HG03442 (cell line): ENCODE results near the gene BLOC1S1.

Experiments used
- ATAC-seq: cut with Tn5 transposase; IDR thresholded peaks from one replicate; pipeline ENCODE4 v1.9.1; 2021; ENCODE audit warnings: mild to moderate bottlenecking, moderate library complexity; ENCODE audit not compliant: unreplicated experiment

BLOC1S1 gene

DNA sequence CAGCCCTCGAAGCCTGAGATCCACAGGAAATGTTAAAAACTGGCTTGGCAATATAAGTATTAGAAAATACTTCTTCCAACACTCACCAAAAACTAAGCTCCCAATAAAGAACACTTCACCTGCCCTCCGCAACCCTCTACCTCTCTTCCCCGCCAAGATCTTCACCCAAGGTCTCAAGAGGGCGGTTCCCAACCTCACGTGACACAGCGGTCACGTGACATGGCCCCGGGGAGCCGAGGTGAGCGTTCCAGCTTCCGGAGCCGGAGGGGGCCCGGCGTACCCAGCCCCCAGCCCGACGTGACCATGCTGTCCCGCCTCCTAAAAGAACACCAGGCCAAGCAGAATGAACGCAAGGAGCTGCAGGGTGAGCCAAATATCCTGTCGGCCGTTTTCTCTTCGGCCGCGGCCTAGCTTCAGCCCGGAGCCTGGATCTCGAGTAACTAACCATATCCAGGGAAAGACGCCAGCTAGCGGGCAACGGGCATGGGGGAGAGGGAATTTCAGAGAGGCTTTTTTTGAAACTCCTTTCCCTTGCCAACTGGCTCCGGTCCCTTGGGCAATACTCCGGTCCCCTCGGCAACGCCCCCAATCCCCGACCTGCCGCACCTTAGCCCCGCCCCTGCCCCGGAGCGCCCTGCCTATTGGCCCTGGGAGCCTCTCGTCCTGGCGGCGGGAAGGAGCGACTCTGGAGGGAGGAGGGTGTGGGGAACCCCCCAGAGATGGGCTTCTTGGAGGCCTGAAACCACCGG is at the start of gene BLOC1S1:
Gene BLOC1S1 (plus strand): TSS at position 214 of the 749 bp plus-strand sequence. CDS start 6 bp downstream, at position 220.
- peak; percentile 88 for ATAC-seq

DNA sequence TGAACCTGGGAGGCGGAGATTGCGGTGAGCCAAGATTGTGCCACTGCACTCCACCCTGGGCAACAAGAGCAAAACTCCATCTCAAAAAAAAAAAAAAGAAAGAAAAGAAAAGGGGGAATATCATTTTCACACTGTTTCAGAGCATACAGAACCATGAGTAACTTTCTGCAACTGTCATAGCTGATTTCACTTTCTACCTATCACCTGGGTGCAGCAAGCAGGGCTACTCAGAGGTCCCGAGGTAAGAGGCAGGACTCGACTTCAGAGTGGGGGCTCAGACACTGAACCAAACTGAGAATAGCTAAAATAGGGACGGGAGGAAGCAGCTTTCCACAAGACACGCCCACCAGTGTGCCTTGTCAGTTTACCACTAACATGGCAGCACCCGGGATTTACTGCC is 49.3 kb upstream of the BLOC1S1 start:
- ATAC-seq, result no peak

DNA sequence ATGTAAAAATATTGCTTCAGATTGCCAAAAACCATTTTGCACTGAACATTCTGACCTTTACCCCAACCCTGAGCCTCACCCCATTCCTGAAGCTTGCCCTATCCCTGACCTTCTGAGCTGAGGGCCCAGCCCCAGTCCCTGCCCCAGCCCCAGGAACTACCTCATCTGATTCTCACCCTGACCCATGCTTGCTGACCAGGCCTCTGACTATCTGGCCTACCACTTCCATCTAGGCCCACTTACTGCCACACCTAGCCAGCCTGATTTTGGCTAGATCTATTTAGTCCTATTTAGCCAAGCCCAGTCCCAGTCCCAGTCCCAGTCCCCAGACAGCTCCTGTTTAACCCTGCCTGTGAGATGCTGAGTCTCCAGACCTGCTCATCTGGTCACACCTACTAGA is 45.6 kb upstream of the BLOC1S1 start:
- ATAC-seq, result no peak

DNA sequence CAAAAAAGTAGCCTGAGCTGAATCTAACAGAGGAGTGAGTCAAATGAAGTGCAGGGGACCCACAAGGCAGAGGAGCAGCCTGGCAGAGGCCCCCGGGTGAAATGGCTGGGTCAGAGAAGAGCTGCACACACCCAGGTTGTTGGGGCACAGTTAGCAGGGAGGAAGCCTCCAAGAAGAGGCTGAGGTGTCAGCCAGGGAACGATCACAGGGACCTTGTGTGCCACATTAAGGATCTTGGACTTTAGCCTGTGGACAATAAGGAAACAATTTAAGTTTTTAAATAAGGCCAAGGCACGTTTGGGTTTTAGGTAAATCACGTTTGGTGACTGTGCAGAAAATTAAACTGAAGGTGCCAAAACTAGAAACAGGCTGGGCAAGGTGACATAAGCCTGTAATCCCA is 44.1 kb upstream of the BLOC1S1 start:
- no peak for ATAC-seq

DNA sequence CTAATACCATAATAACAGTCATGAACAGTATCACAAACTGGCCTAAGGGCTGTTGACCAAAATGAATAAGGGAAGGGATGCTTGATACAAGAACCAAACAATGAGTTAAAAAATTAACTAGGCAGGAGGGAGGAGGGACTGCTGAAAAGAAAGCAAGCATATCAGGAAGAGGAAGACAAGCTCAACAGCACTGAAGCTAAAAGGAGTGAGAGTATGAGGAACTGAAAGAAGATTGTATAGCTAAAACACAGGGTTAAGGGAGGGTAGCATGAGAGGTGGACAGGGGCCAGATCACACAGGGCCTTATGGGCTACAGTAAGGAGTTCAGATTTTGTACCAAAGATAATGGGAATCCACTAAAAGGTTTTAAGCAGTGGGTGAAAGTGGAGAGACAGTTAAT is 42.2 kb upstream of the BLOC1S1 start:
- ATAC-seq, result peak; percentile 95

DNA sequence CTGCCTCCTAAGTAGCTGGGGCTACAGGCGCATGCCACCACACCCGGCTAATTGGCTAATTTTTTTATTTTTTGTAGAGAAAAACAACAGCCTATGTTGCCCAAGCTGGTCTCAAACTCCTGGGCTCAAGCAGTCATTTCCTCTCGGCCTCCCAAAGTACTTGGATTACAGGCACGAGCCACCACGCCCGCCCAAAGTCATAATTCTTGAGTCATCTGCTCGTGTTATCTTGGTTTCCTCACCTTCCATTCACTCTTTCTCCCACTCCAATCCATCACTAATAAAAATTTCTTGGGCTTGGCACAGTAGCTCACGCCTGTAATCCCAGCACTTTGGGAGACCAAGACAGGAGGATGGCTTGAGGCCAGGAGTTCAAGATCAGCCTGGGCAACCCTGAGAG is 40.2 kb upstream of the BLOC1S1 start:
- no peak for ATAC-seq

DNA sequence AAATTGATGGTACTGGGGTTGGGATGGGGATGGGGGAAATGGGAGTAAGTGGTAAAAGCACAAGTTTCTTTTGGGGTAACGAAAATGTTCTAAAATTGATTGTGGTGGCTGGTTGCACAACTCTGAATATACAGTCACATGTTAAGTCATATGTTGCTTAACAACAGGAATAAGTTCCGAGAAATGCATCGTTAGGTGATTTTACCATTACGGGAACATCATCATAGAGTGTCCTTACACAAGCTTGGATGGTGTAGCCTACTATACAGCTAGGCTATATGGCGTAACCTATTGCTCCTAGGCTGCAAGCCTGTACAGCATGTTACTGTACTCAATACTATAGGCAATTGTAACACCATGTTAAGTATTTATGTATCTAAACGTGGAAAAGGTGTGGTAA is 39.1 kb upstream of the BLOC1S1 start:
- ATAC-seq, result no peak

DNA sequence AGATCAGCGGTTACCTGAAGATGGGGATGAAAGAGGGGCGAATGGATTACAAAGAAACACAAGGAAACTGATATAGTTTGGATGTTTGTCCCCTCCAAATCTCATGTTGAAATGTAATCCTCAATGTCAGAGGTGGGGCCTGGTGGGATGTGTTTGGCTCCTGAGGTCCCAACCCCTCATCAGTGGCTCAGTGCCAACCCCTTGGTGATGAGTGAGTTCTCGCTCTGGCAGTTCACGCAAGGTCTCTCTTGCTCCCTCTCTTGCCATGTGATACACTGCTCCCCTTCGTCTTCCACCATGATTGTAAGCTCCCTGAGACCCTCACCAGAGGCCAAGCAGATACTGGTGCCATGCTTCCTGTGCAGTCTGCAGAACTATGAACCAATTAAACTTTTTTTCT is 36.2 kb upstream of the BLOC1S1 start:
- no peak for ATAC-seq

DNA sequence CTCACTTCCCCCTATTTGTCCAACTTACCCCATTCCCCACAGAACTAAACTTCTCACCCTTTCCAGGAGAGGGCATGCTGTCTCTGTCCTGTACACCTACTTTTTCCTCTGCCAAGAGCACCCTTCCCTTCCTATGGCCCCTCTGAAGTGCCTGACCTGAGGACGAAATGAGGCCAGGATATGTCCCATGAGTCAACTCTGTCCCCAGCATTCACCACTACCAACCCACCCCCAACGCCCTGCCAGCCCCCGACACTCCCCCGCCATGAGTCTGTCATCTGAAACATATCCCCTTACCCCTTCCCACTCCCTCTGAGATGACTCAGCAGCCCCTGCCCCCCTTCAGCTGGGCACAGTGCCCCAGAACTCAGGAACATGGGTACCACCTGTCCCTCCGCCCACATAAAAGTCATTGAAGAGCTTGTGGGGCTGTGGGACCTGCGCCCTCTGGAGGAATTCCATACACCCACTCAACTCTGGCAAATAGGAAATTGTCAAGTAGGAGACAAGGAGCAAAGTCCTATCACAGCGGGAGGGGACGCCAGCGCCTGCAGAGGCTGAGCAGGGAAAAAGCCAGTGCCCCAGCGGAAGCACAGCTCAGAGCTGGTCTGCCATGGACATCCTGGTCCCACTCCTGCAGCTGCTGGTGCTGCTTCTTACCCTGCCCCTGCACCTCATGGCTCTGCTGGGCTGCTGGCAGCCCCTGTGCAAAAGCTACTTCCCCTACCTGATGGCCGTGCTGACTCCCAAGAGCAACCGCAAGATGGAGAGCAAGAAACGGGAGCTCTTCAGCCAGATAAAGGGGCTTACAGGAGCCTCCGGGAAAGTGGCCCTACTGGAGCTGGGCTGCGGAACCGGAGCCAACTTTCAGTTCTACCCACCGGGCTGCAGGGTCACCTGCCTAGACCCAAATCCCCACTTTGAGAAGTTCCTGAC is 34.4 kb upstream of the BLOC1S1 start:
- no peak for ATAC-seq

DNA sequence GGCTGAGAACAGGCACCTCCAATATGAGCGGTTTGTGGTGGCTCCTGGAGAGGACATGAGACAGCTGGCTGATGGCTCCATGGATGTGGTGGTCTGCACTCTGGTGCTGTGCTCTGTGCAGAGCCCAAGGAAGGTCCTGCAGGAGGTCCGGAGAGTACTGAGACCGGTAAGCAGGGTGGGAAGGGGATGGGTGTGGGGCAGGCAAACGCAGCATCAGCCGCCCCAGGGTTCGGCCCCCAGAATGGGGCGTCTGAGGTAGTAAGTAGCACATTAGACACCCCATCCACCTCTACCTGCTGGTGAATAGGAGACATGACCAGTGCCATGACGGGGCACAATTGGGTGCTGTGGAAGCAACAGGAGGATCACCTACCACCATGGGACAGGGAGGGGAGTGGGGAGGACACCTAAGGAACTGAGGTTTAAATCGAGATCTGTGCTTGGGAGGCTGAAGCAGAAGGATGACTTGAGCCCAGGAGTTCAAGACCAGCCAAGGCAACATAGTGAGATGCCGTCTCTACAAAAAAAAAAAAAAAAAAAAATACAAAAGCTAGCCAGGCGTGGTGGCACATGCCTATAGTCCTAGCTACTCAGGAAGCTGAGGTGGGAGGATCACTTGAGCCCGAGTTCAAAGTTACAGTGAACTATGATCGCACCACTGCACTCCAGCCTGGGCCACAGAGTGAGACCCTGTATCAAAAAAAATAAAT is 33.6 kb upstream of the BLOC1S1 start:
- ATAC-seq, result no peak

DNA sequence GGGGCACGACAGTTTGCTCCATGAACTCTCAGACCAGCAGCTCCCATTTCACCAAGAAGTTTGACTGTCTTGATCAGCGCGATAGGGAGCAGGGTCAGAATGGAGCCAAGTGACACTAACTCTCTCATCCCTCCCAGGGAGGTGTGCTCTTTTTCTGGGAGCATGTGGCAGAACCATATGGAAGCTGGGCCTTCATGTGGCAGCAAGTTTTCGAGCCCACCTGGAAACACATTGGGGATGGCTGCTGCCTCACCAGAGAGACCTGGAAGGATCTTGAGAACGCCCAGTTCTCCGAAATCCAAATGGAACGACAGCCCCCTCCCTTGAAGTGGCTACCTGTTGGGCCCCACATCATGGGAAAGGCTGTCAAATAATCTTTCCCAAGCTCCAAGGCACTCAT is 32.2 kb upstream of the BLOC1S1 start:
- ATAC-seq, result no peak

DNA sequence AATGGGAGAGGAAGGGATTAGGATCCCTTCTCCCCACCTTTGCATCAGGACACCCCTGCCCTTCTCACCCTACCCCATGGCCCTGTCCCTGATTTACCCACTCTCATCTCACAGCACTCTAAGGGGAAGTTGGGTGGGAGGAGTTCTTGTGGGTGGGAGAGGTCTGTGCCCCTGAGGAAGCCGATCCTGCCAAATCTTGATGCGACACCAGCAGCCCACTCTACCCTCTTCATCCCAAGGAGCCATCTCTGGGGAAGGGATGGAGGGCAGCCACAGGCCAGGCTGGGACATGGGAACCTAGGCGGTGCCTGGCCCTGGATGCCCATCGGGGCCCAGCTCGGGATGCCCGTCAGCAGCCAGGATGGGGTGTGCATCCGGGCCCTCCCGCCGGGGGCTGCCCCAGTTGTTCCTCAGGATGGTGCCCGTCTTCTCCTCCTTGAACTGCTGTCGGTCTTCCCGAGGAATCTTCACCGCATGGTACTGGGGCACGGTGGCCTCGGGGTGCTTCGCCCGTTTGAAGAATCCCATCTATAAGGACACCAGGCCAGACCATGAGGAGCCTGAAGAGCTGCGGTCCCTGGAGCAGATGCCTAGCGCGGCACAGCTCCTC is 31.0 kb upstream of the BLOC1S1 start:
- ATAC-seq, result no peak

DNA sequence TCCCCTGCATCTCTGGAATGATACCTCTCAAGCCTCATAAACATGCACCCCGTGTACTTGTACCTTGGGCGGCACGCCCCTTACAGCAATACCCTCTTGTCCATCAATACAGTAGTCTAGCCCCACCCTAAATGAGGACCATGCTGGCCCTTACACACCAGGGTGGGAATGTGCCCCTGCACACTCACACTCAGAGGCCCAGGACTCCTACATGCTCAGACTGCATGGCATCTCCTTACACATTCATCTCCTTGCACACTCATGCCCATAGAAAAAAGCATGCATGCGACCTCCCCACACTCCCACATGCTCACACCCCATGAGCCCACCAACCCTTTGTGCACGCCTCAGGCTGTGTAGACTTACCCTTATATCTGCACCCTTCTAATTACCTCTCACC is 30.2 kb upstream of the BLOC1S1 start:
- no peak for ATAC-seq

DNA sequence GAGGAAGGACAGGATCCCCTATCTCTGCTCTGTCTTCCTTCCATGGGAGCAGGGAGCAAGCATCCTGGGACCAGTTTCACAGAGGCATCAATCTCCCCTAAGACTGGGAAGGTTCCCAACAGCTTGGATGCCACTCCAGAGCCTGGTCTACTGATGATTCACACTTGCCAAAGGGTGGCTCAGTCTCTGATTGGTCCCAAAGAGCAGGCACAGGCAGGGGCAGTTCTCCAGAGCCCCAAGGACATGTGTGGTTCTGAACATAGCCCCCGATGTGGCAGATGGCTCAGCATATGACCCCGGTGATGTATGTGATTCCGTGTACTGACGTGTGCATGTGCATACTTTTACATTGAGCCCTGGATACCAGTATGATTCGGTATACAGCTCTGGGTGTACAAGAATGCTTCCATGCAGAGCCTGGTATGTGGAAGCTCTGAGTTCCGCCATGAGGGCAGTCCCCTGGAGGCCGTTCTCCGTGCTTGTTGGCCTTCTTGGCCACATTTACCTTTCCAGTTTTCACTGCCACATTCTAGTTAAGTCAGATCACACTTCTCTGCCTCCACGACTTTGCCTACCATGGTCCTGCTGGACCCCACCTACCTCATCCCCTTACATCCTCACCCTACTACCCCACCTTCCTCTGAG is 29.4 kb upstream of the BLOC1S1 start:
- no peak for ATAC-seq

DNA sequence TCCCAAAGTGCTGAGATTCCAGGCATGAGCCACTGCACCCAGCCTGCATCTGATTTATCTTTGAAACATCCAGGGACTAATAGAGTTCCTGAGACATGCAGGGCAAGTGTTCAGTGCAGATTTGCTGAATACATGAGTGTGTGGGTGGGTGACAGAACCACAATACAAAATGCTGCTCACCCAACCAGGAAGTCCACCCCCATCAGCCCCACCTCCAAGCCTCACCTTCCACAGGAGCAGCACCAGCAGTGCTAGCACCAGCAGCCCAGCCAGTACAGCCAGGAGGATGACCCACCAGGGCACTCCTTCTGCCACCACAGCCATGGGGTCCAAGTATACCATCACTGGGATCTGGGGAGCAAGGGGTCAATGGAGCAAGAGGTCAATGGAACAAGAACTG is 28.1 kb upstream of the BLOC1S1 start:
- peak; percentile 91 for ATAC-seq

DNA sequence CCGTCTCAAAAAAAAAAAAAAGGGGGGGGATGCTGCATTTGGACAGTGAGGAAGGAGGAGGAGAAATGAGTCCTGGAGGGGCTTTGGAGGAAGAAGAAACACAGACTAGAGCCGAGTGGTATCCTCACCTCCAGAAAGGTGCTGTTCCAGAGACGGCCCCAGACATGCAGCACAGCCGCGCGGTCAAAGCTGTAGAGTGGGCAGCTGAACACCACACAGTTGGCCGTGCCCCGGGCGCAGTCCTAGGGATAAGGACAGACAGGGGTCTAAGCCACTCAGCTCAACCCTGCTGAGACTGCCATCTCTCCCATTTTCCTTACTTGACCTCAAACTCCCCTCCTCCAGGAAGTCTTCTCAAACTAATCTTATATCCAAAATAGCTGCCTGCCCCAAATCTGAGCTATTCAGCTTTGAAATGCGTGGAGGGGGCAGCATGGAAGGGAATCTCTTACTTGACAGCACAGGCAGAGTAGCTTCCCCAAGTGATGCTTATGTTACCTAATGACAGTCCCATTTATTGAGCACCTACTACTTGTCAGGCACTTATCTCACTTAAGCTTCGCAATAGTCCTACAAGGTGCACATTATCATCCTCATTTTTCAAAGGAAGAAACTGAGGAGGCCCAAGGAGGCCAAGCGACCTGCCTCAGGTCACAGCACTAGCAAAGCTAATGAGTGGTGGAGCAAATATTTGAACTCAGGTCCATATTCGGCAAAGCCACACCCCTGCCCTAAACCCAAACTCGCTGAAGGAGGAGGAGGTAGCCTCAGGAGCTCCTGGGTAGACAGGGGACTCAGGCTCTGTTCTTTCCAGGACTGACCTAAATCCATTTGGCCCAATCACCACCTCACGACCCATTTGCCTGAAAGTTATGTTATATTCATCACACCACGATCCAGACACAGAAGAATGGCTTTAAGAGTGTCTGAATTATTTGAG is 26.9 kb upstream of the BLOC1S1 start:
- ATAC-seq, result no peak

DNA sequence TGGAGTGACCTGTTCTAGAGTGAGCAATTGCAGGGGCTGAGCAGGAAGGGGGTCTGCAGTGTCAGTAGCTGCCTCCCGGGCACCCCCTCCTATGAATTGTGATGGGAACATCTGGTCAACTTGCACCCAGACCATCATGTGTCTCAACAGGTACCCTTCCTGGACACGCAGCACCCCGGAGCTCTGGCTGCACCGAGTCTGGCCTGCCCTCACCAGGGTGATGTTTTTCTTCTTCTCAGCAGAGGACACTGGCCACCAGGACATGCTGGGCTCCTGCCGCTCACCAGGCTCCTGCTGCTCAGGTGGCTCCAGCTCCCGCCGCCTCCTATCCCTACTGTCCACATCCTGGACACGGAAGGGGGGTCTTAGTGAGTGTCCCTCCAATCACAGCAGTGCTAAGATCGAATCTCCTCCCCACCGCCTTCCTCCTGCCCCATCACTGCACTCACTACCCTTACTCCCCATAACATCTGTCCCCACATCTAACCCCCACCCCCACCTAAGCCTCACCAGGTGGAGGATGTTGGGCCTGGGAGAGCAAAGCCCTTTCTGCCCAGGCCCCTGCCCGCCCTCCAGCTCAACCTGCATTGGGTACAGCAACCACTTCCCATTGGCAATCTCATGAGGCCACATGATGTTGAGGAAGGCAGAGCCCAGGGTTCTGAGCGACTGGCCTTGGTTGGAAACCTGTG is 23.1 kb upstream of the BLOC1S1 start:
- no peak for ATAC-seq

DNA sequence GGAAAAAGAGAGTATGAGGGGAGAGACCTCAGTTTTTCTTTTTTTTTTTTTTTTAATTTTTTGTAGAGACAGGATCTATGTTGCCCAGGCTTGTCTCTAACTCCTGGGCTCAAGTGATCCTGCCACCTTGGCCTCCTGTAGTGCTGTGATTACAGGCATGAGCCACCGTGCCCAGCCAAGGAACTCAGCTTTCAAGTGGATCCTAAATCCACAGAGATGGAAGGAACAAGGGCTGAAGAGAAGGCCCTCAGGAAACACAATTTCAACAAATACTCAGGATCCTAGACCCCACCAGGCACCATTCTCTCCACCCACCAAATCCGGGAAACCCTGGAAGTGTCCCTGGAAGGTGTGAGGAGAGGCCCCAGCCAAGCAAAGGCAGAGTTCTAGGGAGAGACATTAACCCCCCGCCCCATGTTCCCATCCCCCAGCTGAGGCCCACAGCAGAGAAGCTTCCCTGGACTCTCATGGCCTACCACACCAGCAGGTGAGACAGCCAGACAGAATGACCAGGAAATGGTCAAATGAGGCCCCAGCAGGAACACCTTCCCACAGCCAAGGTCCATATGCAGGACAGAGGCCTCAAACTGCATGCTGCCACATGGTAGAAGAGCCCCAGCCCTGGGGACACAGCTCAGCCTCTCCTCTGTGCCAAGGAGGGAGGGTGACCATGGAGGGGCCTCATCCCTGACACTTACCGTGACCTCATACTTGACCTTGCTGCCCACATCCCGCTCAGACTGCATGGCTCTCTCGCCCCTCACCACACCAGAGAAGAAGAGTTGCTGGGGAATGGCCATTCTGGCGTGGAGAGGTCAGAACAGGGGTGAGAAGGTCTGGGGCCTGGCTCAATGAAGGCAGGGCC is 22.3 kb upstream of the BLOC1S1 start:
- ATAC-seq, result no peak
